H9 (cell line): ENCODE results near the gene PCID2. TPM values are rescaled to one million over a fixed set of nuclear protein-coding genes. Genes with fewer than 3 reads are reported as not detected.

Experiments
- DNase-seq: peaks from one replicate; pipeline ENCODE4 v3.0.0-alpha.2; 2017
- H2AFZ ChIP-seq: one replicate; pipeline ENCODE4 v1.6.1; 2013; ENCODE audit warnings: mild to moderate bottlenecking, low read length, control low read depth, moderate library complexity
- H2AK5ac ChIP-seq: 2 replicates; pipeline ENCODE4 v1.6.1; 2013; ENCODE audit warnings: low read length, control low read depth, mixed read lengths; ENCODE audit not compliant: insufficient read length
- H2BK120ac ChIP-seq: one replicate; pipeline ENCODE4 v1.6.1; 2013; ENCODE audit warnings: low read depth, mild to moderate bottlenecking, low read length, control low read depth, inconsistent platforms; ENCODE audit not compliant: poor library complexity, severe bottlenecking
- H2BK12ac ChIP-seq: 2 replicates; pipeline ENCODE4 v1.6.1; 2013; ENCODE audit warnings: low read length, control low read depth, mixed read lengths, low read depth; ENCODE audit not compliant: insufficient read length
- H2BK15ac ChIP-seq: 2 replicates; pipeline ENCODE4 v1.6.1; 2013; ENCODE audit warnings: low read depth, low read length, control low read depth
- H2BK20ac ChIP-seq: one replicate; pipeline ENCODE4 v1.6.1; 2013; ENCODE audit warnings: low read depth, mild to moderate bottlenecking, low read length, control low read depth, inconsistent platforms; ENCODE audit not compliant: poor library complexity, severe bottlenecking
- H2BK5ac ChIP-seq: 2 replicates; pipeline ENCODE4 v1.6.1; 2013; ENCODE audit warnings: low read length, control low read depth, mixed read lengths; ENCODE audit not compliant: insufficient read length
- H3K14ac ChIP-seq: 2 replicates; pipeline ENCODE4 v1.6.1; 2013; ENCODE audit warnings: low read length, control low read depth; ENCODE audit not compliant: insufficient read depth
- H3K18ac ChIP-seq: 2 replicates; pipeline ENCODE4 v1.6.1; 2013; ENCODE audit warnings: low read depth, mild to moderate bottlenecking, mixed read lengths, low read length, control low read depth; ENCODE audit not compliant: insufficient read length
- H3K23ac ChIP-seq: 2 replicates; pipeline ENCODE4 v1.6.1; 2013; ENCODE audit warnings: low read length, control low read depth, mixed read lengths, low read depth; ENCODE audit not compliant: insufficient read length
- H3K23me2 ChIP-seq: 2 replicates; pipeline ENCODE4 v1.6.1; 2013; ENCODE audit warnings: low read depth, mild to moderate bottlenecking, mixed read lengths, low read length, control low read depth; ENCODE audit not compliant: insufficient read length, poor library complexity, severe bottlenecking
- H3K27ac ChIP-seq: 2 replicates; pipeline ENCODE4 v1.5.1; 2013; ENCODE audit warnings: low read length, control low read depth, mixed read lengths, low read depth; ENCODE audit not compliant: insufficient read length
- H3K27me3 ChIP-seq: 2 replicates; pipeline ENCODE4 v1.6.1; 2013; ENCODE audit warnings: low read length, control low read depth, inconsistent platforms; ENCODE audit not compliant: insufficient read depth
- H3K4ac ChIP-seq: 2 replicates; pipeline ENCODE4 v1.6.1; 2013; ENCODE audit warnings: low read depth, mild to moderate bottlenecking, control low read depth, inconsistent platforms, low read length, moderate library complexity
- H3K4me1 ChIP-seq: 2 replicates; pipeline ENCODE4 v1.6.1; 2013; ENCODE audit warnings: low read length, control low read depth, inconsistent platforms; ENCODE audit not compliant: insufficient read depth
- H3K4me2 ChIP-seq: 2 replicates; pipeline ENCODE4 v1.6.1; 2013; ENCODE audit warnings: low read length, control low read depth, mixed read lengths; ENCODE audit not compliant: insufficient read length, insufficient read depth
- H3K56ac ChIP-seq: 2 replicates; pipeline ENCODE4 v1.6.1; 2013; ENCODE audit warnings: low read depth, mild to moderate bottlenecking, mixed read lengths, low read length, control low read depth; ENCODE audit not compliant: insufficient read length
- H3K79me1 ChIP-seq: 2 replicates; pipeline ENCODE4 v1.6.1; 2013; ENCODE audit warnings: low read depth, mild to moderate bottlenecking, moderate library complexity, low read length, control low read depth, inconsistent platforms; ENCODE audit not compliant: insufficient read depth, poor library complexity, severe bottlenecking
- H3K79me2 ChIP-seq: 2 replicates; pipeline ENCODE4 v1.6.1; 2013; ENCODE audit warnings: low read length, control low read depth, inconsistent platforms; ENCODE audit not compliant: insufficient read depth
- H3K9ac ChIP-seq: 2 replicates; pipeline ENCODE4 v1.6.1; 2013; ENCODE audit warnings: low read length, control low read depth, mixed read lengths; ENCODE audit not compliant: insufficient read length; ENCODE audit errors: extremely low read depth
- H3K9me3 ChIP-seq: one replicate; pipeline ENCODE4 v1.6.1; 2013; ENCODE audit warnings: low read depth, low read length, inconsistent platforms; ENCODE audit not compliant: control insufficient read depth
- H3T11ph ChIP-seq: one replicate; pipeline ENCODE4 v1.6.1; 2013; ENCODE audit warnings: mild to moderate bottlenecking, low read length, control low read depth, inconsistent platforms
- H4K20me1 ChIP-seq: one replicate; pipeline ENCODE4 v1.6.1; 2013; ENCODE audit not compliant: control insufficient read depth, insufficient read length, insufficient read depth
- H4K5ac ChIP-seq: 2 replicates; pipeline ENCODE4 v1.6.1; 2013; ENCODE audit warnings: low read depth, mild to moderate bottlenecking, mixed read lengths, low read length, control low read depth; ENCODE audit not compliant: insufficient read length
- H4K8ac ChIP-seq: replicated peaks from 2 replicates; pipeline ENCODE4 v1.6.1; 2013; ENCODE audit warnings: low read length, control low read depth, mixed read lengths, low read depth; ENCODE audit not compliant: insufficient read length
- H4K91ac ChIP-seq: 2 replicates; pipeline ENCODE4 v1.6.1; 2013; ENCODE audit warnings: low read depth, mild to moderate bottlenecking, moderate library complexity, mixed read lengths, low read length, control low read depth; ENCODE audit not compliant: insufficient read length
- H3K27ac Mint-ChIP-seq, 3 experiments: 2 replicates in 2 of 3; 3 replicates in 1 of 3; pipeline ENCODE4 v1.8.0; 2020 to 2021; ENCODE audit warnings: mixed read lengths in 3 of 3, mild to moderate bottlenecking in 1 of 3, moderate library complexity in 1 of 3
- H3K27me3 Mint-ChIP-seq: 2 replicates; pipeline ENCODE4 v1.8.0; 2021; ENCODE audit warnings: low read depth, mild to moderate bottlenecking, moderate library complexity, mixed read lengths
- H3K36me3 Mint-ChIP-seq, 3 experiments: 2 replicates in 2 of 3; 3 replicates in 1 of 3; pipeline ENCODE4 v1.8.0; 2020 to 2021; ENCODE audit warnings: low read depth in 3 of 3, mixed read lengths in 3 of 3; ENCODE audit not compliant: insufficient read depth in 1 of 3
- H3K4me1 Mint-ChIP-seq, 2 experiments: 2 replicates each; pipeline ENCODE4 v1.8.0; 2020; ENCODE audit warnings: mixed read lengths in 2 of 2
- H3K4me3 Mint-ChIP-seq, 2 experiments: 2 replicates in 1 of 2; 3 replicates in 1 of 2; pipeline ENCODE4 v1.8.0; 2020 to 2021; ENCODE audit warnings: mild to moderate bottlenecking in 2 of 2, mixed read lengths in 2 of 2, moderate library complexity in 1 of 2
- H3K9me3 Mint-ChIP-seq, 2 experiments: 2 replicates in 1 of 2; 3 replicates in 1 of 2; pipeline ENCODE4 v1.8.0; 2020; ENCODE audit warnings: mild to moderate bottlenecking in 2 of 2, mixed read lengths in 2 of 2, moderate library complexity in 1 of 2
- WGBS: extraction: QIAGEN DNeasy Blood & Tissue Kit; methylation state at CpG from one replicate; pipeline ENCODE4 v1.1.7; 2013; ENCODE audit warnings: missing lambda C conversion rate, low lambda C conversion rate, mixed read lengths; ENCODE audit not compliant: insufficient read length; ENCODE audit errors: extremely low coverage; 5-methylcytosine and 5-hydroxymethylcytosine counted together
- total RNA-seq: library from RNA; stranded (reverse); gene quantifications from 2 replicates; pipeline ENCODE4 v1.2.1, GENCODE V29; 2021
- TF ChIP-seq, protein P1 (sequence below): fragments of 200-600 bp; sonication (generic); conservative IDR thresholded peaks from 3 replicates; pipeline ENCODE4 v1.8.0; 2021; ENCODE audit warnings: antibody characterized with exemption, mild to moderate bottlenecking

PCID2 gene
- total RNA-seq, 1 experiment from 2014 or later, result 66.0 TPM

DNA sequence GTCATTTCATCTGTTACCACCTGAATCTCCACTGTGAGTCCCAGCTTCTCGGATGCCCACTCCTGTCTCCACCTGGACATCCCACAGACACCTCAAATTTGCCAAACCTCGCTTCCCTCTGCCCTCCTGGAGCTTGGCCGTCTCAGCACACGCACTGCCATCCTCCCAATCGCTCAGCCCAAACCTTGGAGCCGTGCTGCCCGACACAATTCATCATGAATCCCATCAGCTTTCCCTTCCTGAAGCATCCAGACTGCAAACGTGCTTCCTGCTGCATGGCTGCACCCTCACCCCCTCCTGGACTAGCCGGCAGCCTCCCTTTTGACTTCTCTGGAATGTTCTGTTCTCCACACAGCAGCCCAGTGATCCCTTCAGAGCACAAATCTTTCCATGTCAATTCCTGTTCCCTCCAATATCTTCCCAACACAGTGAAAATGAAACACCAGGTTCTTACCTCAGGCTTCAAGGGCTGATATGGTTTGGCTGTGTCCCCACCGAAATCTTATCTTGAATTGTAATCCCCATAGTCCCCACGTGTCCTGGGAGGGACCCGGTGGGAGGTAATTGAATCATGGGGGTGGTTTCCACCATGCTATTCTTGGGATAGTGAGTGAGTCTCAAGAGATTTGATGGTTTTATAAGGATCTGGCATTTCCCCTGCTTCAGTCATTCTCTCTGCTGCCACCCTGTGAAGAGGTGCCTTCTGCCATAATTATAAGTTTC lies 51.1 kb downstream of the PCID2 start:
- no peaks in the 10 kb centered on the region for H3K79me1 ChIP-seq
- no peaks in the 10 kb centered on the region; the same call in 1 of the 2 replicates for H3K4me1 ChIP-seq
- H2BK20ac ChIP-seq, result no peak overlapping the region
- peaks cover 12% of the 10 kb centered on the region for H3K23me2 ChIP-seq
- H4K5ac ChIP-seq, result no peak overlapping the region
- TF ChIP-seq, protein P1, sequence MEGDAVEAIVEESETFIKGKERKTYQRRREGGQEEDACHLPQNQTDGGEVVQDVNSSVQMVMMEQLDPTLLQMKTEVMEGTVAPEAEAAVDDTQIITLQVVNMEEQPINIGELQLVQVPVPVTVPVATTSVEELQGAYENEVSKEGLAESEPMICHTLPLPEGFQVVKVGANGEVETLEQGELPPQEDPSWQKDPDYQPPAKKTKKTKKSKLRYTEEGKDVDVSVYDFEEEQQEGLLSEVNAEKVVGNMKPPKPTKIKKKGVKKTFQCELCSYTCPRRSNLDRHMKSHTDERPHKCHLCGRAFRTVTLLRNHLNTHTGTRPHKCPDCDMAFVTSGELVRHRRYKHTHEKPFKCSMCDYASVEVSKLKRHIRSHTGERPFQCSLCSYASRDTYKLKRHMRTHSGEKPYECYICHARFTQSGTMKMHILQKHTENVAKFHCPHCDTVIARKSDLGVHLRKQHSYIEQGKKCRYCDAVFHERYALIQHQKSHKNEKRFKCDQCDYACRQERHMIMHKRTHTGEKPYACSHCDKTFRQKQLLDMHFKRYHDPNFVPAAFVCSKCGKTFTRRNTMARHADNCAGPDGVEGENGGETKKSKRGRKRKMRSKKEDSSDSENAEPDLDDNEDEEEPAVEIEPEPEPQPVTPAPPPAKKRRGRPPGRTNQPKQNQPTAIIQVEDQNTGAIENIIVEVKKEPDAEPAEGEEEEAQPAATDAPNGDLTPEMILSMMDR, result no peak
- no peak overlapping the region for H2BK5ac ChIP-seq
- peak; percentile 20 for DNase-seq
- Mint-ChIP-seq H3K36me3 (peaks cover 0 to 4% (median 0%) of the 10 kb centered on the region in 3 experiments; a peak in 1 of 7 replicates), H3K27me3 (peaks cover 32% of the 10 kb centered on the region), H3K27ac (no peak overlapping the region), H3K4me3 (no peak overlapping the region; a peak in 1 of 5 replicates), H3K4me1 (peaks cover 41 to 45% of the 10 kb centered on the region in 2 experiments), H3K9me3 (peaks cover 0 to 4% of the 10 kb centered on the region in 2 experiments; a peak in 2 of 5 replicates)
- H3K14ac ChIP-seq, result no peak overlapping the region
- H3K4ac ChIP-seq, result no peak overlapping the region
- H3K18ac ChIP-seq, result no peak overlapping the region
- H3K56ac ChIP-seq, result no peak overlapping the region
- H3K23ac ChIP-seq, result no peak overlapping the region
- H3T11ph ChIP-seq, result no peak overlapping the region
- H3K79me2 ChIP-seq, result no peaks in the 10 kb centered on the region
- no peak overlapping the region for H3K27ac ChIP-seq
- no peak overlapping the region for H2BK15ac ChIP-seq
- H2AFZ ChIP-seq, result no peak overlapping the region
- H2AK5ac ChIP-seq, result no peak overlapping the region
- no peak overlapping the region for H2BK120ac ChIP-seq
- H3K9ac ChIP-seq, result no peak overlapping the region
- H4K20me1 ChIP-seq, result no peaks in the 10 kb centered on the region
- H4K91ac ChIP-seq, result no peak overlapping the region
- H2BK12ac ChIP-seq, result no peak overlapping the region
- H3K27me3 ChIP-seq, result no peaks in the 10 kb centered on the region; the same call in 1 of the 2 replicates
- no peak overlapping the region for H4K8ac ChIP-seq
- no peaks in the 10 kb centered on the region for H3K9me3 ChIP-seq
- H3K4me2 ChIP-seq, result no peak overlapping the region
- WGBS, result no CpG with 5 or more reads among the region's 12 CpGs
